K562 (cell line): ENCODE data around the gene B3GNT9. TPM values are rescaled to one million over a fixed set of nuclear protein-coding genes. Genes with fewer than 3 reads are reported as not detected.

ENCODE experiments used
- CCNT2 ChIP-seq: IDR thresholded peaks from 2 replicates; pipeline ENCODE4 v1.6.1; 2011; ENCODE audit warnings: borderline replicate concordance, low read depth, mild to moderate bottlenecking, moderate library complexity, mixed read lengths, low read length; ENCODE audit not compliant: insufficient read length; ENCODE audit errors: extremely low read depth
- CTBP1 ChIP-seq: fragments of 450-650 bp; IDR thresholded peaks from 2 replicates; pipeline ENCODE4 v1.6.1; 2016; ENCODE audit warnings: borderline replicate concordance
- CXXC5 ChIP-seq: fragments of 250-450 bp; sonication (Bioruptor Pico); IDR thresholded peaks from 2 replicates; pipeline ENCODE4 v1.8.0; 2022; ENCODE audit warnings: inconsistent platforms, mild to moderate bottlenecking, moderate library complexity
- DMBX1 ChIP-seq: fragments of 250-450 bp; sonication (Bioruptor Pico); IDR thresholded peaks from 2 replicates; pipeline ENCODE4 v1.8.0; 2022; ENCODE audit warnings: inconsistent platforms, mild to moderate bottlenecking, moderate library complexity, borderline replicate concordance
- GATAD2A ChIP-seq: fragments of 450-650 bp; IDR thresholded peaks from 2 replicates; pipeline ENCODE4 v1.6.1; 2017
- HNRNPLL ChIP-seq: fragments of 200-400 bp; formaldehyde crosslinking; IDR thresholded peaks from 2 replicates; pipeline ENCODE4 v1.6.1; 2017; ENCODE audit warnings: low read length, low read depth, mild to moderate bottlenecking; ENCODE audit not compliant: poor library complexity, severe bottlenecking
- MLX ChIP-seq, 2 experiments: fragments of 450-650 bp in 1 of 2; sonication (generic) in 1 of 2; formaldehyde crosslinking; conservative IDR thresholded peaks; 2 replicates each; pipeline versions ENCODE4 v1.4.0 to v1.8.1; 2020 to 2022; ENCODE audit warnings: mild to moderate bottlenecking in 1 of 2, missing genetic modification reagents in 1 of 2
- MTA3 ChIP-seq: fragments of 450-650 bp; formaldehyde crosslinking; IDR thresholded peaks from 2 replicates; pipeline ENCODE4 v1.6.1; 2017; ENCODE audit warnings: mild to moderate bottlenecking, borderline replicate concordance
- PHF21A ChIP-seq: fragments of 450-650 bp; IDR thresholded peaks from 2 replicates; pipeline ENCODE4 v1.6.1; 2017; ENCODE audit warnings: low read depth, borderline replicate concordance
- POLR2B ChIP-seq: fragments of 450-650 bp; IDR thresholded peaks from 2 replicates; pipeline ENCODE4 v1.6.1; 2018; ENCODE audit warnings: low read depth; ENCODE audit not compliant: partially characterized antibody
- PTBP1 ChIP-seq: fragments of 200-400 bp; formaldehyde crosslinking; IDR thresholded peaks from 2 replicates; pipeline ENCODE4 v1.6.1; 2017; ENCODE audit warnings: low read depth, low read length
- RB1 ChIP-seq: fragments of 450-650 bp; IDR thresholded peaks from 2 replicates; pipeline ENCODE4 v1.6.1; 2017; ENCODE audit warnings: low read depth, mild to moderate bottlenecking
- RBBP5 ChIP-seq: fragments of 200-600 bp; sonication (generic); IDR thresholded peaks from 2 replicates; pipeline ENCODE4 v1.6.1; 2012; ENCODE audit warnings: borderline replicate concordance, mild to moderate bottlenecking, low read length, control low read depth, inconsistent platforms; ENCODE audit not compliant: insufficient read depth, poor library complexity, severe bottlenecking
- SIN3A ChIP-seq, 2 experiments: fragments of 150-350 bp in 1 of 2; IDR thresholded peaks; 2 replicates each; pipeline ENCODE4 v1.6.1; 2011 to 2016; ENCODE audit warnings: borderline replicate concordance in 2 of 2, low read depth in 2 of 2, low read length in 2 of 2, mild to moderate bottlenecking in 2 of 2, moderate library complexity in 2 of 2; ENCODE audit not compliant: control insufficient read depth in 1 of 2
- SOX6 ChIP-seq: fragments of 450-650 bp; IDR thresholded peaks from 2 replicates; pipeline ENCODE4 v1.6.1; 2014; ENCODE audit warnings: mild to moderate bottlenecking
- TGIF2 ChIP-seq: sonication (generic); formaldehyde crosslinking; IDR thresholded peaks from 2 replicates; pipeline ENCODE4 v1.8.1; 2022; ENCODE audit warnings: mild to moderate bottlenecking, missing genetic modification reagents, moderate library complexity
- ZNF184 ChIP-seq: sonication (generic); formaldehyde crosslinking; IDR thresholded peaks from 2 replicates; pipeline ENCODE4 v1.5.0; 2020; ENCODE audit warnings: missing genetic modification reagents
- ZNF282 ChIP-seq: sonication (generic); formaldehyde crosslinking; IDR thresholded peaks from 2 replicates; pipeline ENCODE4 v1.8.1; 2023; ENCODE audit warnings: missing genetic modification reagents
- ZNF407 ChIP-seq: fragments of 450-650 bp; IDR thresholded peaks from 2 replicates; pipeline ENCODE4 v1.6.1; 2016; ENCODE audit warnings: low read depth
- polyA plus RNA-seq, 8 experiments: library from polyadenylated mRNA; depleted of rRNA in 4 of 8; stranded (reverse) in 5 of 8; unstranded in 3 of 8; fragments of >200 nt; fragmentation: Nextera tagmentation in 2 of 8; fragmentation: Illumina TruSeq in 1 of 8; extraction: Ambion mirVana in 2 of 8; extraction: Trizol in 1 of 8; gene quantifications; 2 replicates each; pipeline versions ENCODE4 v1.2.1 to v1.2.3, GENCODE V29; 2011 to 2014; ENCODE audit warnings: inconsistent platforms in 1 of 8, missing spikeins in 1 of 8
- total RNA-seq, 7 experiments: library from RNA; depleted of rRNA in 6 of 7; stranded (reverse); fragments of >200 nt in 6 of 7; fragmentation: Illumina TruSeq in 2 of 7; extraction: Trizol in 2 of 7; gene quantifications; 2 replicates each; pipeline versions ENCODE4 v1.2.1 to v1.2.3, GENCODE V29; 2011 to 2021; ENCODE audit warnings: low replicate concordance in 1 of 7
- TF ChIP-seq, protein P1 (sequence below): fragments of 250-450 bp; sonication (Bioruptor Pico); IDR thresholded peaks from 2 replicates; pipeline ENCODE4 v1.9.0; 2021; ENCODE audit warnings: mild to moderate bottlenecking

The B3GNT9 gene
- total and polyA plus RNA-seq, 9 of the 15 experiments (the other 6 are each of a cell fraction or from before 2014, with no cell fraction given) = 0.01 to 1.8 (median 1.1) TPM; not detected in 1

- 0 out of 2 replicates have a peak, but pooled peaks have one; percentile 46 for TF ChIP-seq PTBP1
- peak; percentile 14; the same call in 1 of the 2 replicates for TF ChIP-seq DMBX1 (CRISPR knock-in tag)
- TF ChIP-seq SIN3A (IDR thresholded peaks at IDR 0.05; ENCODE audit: borderline replicate concordance in 2 of 2, control insufficient read depth in 1 of 2, low read depth in 2 of 2, low read length in 2 of 2) = peak in 1 of 2 experiments; percentile 49; a peak in 1 of 4 replicates
- TF ChIP-seq CTBP1 = peak; percentile 71; the same call in 1 of the 2 replicates
- TF ChIP-seq, protein P1, sequence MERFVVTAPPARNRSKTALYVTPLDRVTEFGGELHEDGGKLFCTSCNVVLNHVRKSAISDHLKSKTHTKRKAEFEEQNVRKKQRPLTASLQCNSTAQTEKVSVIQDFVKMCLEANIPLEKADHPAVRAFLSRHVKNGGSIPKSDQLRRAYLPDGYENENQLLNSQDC (CRISPR knock-in tag) = no peak
- peak; percentile 58 for TF ChIP-seq HNRNPLL
- 0 out of 2 replicates have a peak, but pooled peaks have one; percentile 34 for TF ChIP-seq ZNF282 (CRISPR knock-in tag)
- no peak for TF ChIP-seq ZNF184
- TF ChIP-seq TGIF2 (CRISPR knock-in tag) = peak; percentile 63; the same call in 1 of the 2 replicates
- peak in 1 of 2 experiments; percentile 92; a peak in 1 of 4 replicates for TF ChIP-seq MLX (CRISPR knock-in tag; conservative IDR thresholded peaks at IDR 0.05)
- TF ChIP-seq GATAD2A = no peak
- TF ChIP-seq MTA3 = peak; percentile 55; the same call in 1 of the 2 replicates
- TF ChIP-seq SOX6 = peak; percentile 52; the same call in 1 of the 2 replicates
- TF ChIP-seq RB1 = peak; percentile 81
- no peak for TF ChIP-seq POLR2B
- peak; percentile 59 for TF ChIP-seq RBBP5
- peak; percentile 89 for TF ChIP-seq CCNT2
- TF ChIP-seq PHF21A = no peak
- TF ChIP-seq CXXC5 (CRISPR knock-in tag) = peak; percentile 92
- no peak for TF ChIP-seq ZNF407
These were observed 13.8 kb upstream of the B3GNT9 start, which contains the start of gene HSF4 (continued) for GRCh38 chr16:67164599-67165061.
